Measurements from ENCODE around the gene NEO1. TPM values are rescaled to one million over a fixed set of nuclear protein-coding genes. Genes with fewer than 3 reads are reported as not detected.

Gene NEO1
- total RNA-seq, 2 donors from 2014 or later, result 14.4 to 15.9 TPM

- H3K27me3 ChIP-seq, result no peaks in the 10 kb centered on the region
- no peaks in the 10 kb centered on the region for H3K4me1 ChIP-seq
- no peak overlapping the region for H3K4me3 ChIP-seq
- TF ChIP-seq CTCF (IDR thresholded peaks at IDR 0.05), result peak; percentile 19 to 62
- H3K27ac ChIP-seq, result no peak overlapping the region
- H3K9me3 ChIP-seq, result no peaks in the 10 kb centered on the region
- H3K36me3 ChIP-seq, result peaks cover 12% of the 10 kb centered on the region
- no peak for DNase-seq (ENCODE audit: low spot score)
These were observed 213.4 kb downstream of the NEO1 start for GRCh38 chr15:73265536-73266153.

GRCh38 chr15:73268457-73268856, 216.2 kb downstream of the NEO1 start:
- H3K4me3 ChIP-seq, result no peak overlapping the region
- H3K27ac ChIP-seq, result no peak overlapping the region
- H3K9me3 ChIP-seq, result no peaks in the 10 kb centered on the region
- H3K27me3 ChIP-seq, result no peaks in the 10 kb centered on the region
- H3K36me3 ChIP-seq, result peaks cover 18% of the 10 kb centered on the region
- H3K4me1 ChIP-seq, result no peaks in the 10 kb centered on the region
- TF ChIP-seq CTCF (IDR thresholded peaks at IDR 0.05), result no peak
- DNase-seq (ENCODE audit: low spot score), result no peak

GRCh38 chr15:73270366-73271097, 218.3 kb downstream of the NEO1 start:
- no peak for DNase-seq (ENCODE audit: low spot score)
- TF ChIP-seq CTCF (IDR thresholded peaks at IDR 0.05), result no peak

GRCh38 chr15:73273181-73274002, 221.1 kb downstream of the NEO1 start:
- Histone ChIP-seq H3K36me3 (peaks cover 13% of the 10 kb centered on the region), H3K27ac (no peak overlapping the region), H3K27me3 (no peaks in the 10 kb centered on the region), H3K4me1 (no peaks in the 10 kb centered on the region), H3K9me3 (no peaks in the 10 kb centered on the region), H3K4me3 (no peak overlapping the region)
- peak; percentile 68 for DNase-seq (ENCODE audit: low spot score)
- TF ChIP-seq CTCF (IDR thresholded peaks at IDR 0.05), result peak; percentile 59 to 83

More at GRCh38 chr15:73270366-73271097, 218.3 kb downstream of the NEO1 start:
- H3K4me1 ChIP-seq, result no peaks in the 10 kb centered on the region
- no peaks in the 10 kb centered on the region for H3K27me3 ChIP-seq
- H3K4me3 ChIP-seq, result no peak overlapping the region
- H3K9me3 ChIP-seq, result no peaks in the 10 kb centered on the region
- peaks cover 18% of the 10 kb centered on the region for H3K36me3 ChIP-seq
- no peak overlapping the region for H3K27ac ChIP-seq

GRCh38 chr15:73275862-73276261, 223.6 kb downstream of the NEO1 start:
- Histone ChIP-seq H3K27me3 (no peaks in the 10 kb centered on the region), H3K4me3 (no peak overlapping the region), H3K36me3 (peaks cover 4% of the 10 kb centered on the region), H3K9me3 (no peaks in the 10 kb centered on the region), H3K4me1 (no peaks in the 10 kb centered on the region), H3K27ac (no peak overlapping the region)
- no peak for DNase-seq (ENCODE audit: low spot score)
- no peak for TF ChIP-seq CTCF (IDR thresholded peaks at IDR 0.05)

Measured in right atrium auricular region (tissue), 2 donors.